ENCODE results near the gene MCF2. TPM values are rescaled to one million over a fixed set of nuclear protein-coding genes. Genes with fewer than 3 reads are reported as not detected.

Gene MCF2
- polyA plus RNA-seq, 2 donors = 0.06 to 0.10 TPM

GRCh38 chrX:139559383-139560042, 148.5 kb downstream of the MCF2 start:
- Histone ChIP-seq H3K4me3 (ENCODE audit: low read depth in 1 of 2, low read length in 2 of 2) (no peak overlapping the region), H3K36me3 (ENCODE audit: control insufficient read depth in 2 of 2, insufficient read depth in 2 of 2, low read length in 1 of 2) (no peaks in the 10 kb centered on the region), H3K4me1 (ENCODE audit: control insufficient read depth in 2 of 2, insufficient read depth in 2 of 2, low read length in 1 of 2) (no peaks in the 10 kb centered on the region), H3K9me3 (ENCODE audit: control insufficient read depth in 2 of 2, insufficient read depth in 1 of 2, low read depth in 1 of 2, low read length in 1 of 2) (no peaks in the 10 kb centered on the region), H3K27ac (ENCODE audit: low read depth in 2 of 2, low read length in 1 of 2) (no peak overlapping the region), H3K27me3 (ENCODE audit: control insufficient read depth in 1 of 2, insufficient read depth in 2 of 2, low read length in 2 of 2) (peaks cover 0 to 4% of the 10 kb centered on the region in 2 donors)
- WGBS, 2 donors = 28 to 33% methylated on average over 9 of the region's 9 CpGs

GRCh38 chrX:139554991-139555675, 152.8 kb downstream of the MCF2 start:
- H3K9me3 ChIP-seq (ENCODE audit: control insufficient read depth in 2 of 2, insufficient read depth in 1 of 2, low read depth in 1 of 2, low read length in 1 of 2) = no peaks in the 10 kb centered on the region
- 57 to 77% methylated on average over 26 of the region's 26 CpGs for WGBS, 2 donors
- no peaks in the 10 kb centered on the region for H3K4me1 ChIP-seq (ENCODE audit: control insufficient read depth in 2 of 2, insufficient read depth in 2 of 2, low read length in 1 of 2)
- H3K27ac ChIP-seq (ENCODE audit: low read depth in 2 of 2, low read length in 1 of 2) = no peak overlapping the region
- H3K4me3 ChIP-seq (ENCODE audit: low read depth in 1 of 2, low read length in 2 of 2) = no peak overlapping the region
- H3K27me3 ChIP-seq (ENCODE audit: control insufficient read depth in 1 of 2, insufficient read depth in 2 of 2, low read length in 2 of 2) = peaks cover 0 to 2% of the 10 kb centered on the region in 2 donors
- no peaks in the 10 kb centered on the region for H3K36me3 ChIP-seq (ENCODE audit: control insufficient read depth in 2 of 2, insufficient read depth in 2 of 2, low read length in 1 of 2)

- H3K36me3 ChIP-seq (ENCODE audit: control insufficient read depth in 2 of 2, insufficient read depth in 2 of 2, low read length in 1 of 2) = no peaks in the 10 kb centered on the region
- peaks cover 0 to 2% of the 10 kb centered on the region in 2 donors for H3K27me3 ChIP-seq (ENCODE audit: control insufficient read depth in 1 of 2, insufficient read depth in 2 of 2, low read length in 2 of 2)
- H3K27ac ChIP-seq (ENCODE audit: low read depth in 2 of 2, low read length in 1 of 2) = no peak overlapping the region
- no peak overlapping the region for H3K4me3 ChIP-seq (ENCODE audit: low read depth in 1 of 2, low read length in 2 of 2)
- H3K4me1 ChIP-seq (ENCODE audit: control insufficient read depth in 2 of 2, insufficient read depth in 2 of 2, low read length in 1 of 2) = no peaks in the 10 kb centered on the region
- no peaks in the 10 kb centered on the region for H3K9me3 ChIP-seq (ENCODE audit: control insufficient read depth in 2 of 2, insufficient read depth in 1 of 2, low read depth in 1 of 2, low read length in 1 of 2)
Measured at GRCh38 chrX:139554376-139554775, 153.6 kb downstream of the MCF2 start.

DNA sequence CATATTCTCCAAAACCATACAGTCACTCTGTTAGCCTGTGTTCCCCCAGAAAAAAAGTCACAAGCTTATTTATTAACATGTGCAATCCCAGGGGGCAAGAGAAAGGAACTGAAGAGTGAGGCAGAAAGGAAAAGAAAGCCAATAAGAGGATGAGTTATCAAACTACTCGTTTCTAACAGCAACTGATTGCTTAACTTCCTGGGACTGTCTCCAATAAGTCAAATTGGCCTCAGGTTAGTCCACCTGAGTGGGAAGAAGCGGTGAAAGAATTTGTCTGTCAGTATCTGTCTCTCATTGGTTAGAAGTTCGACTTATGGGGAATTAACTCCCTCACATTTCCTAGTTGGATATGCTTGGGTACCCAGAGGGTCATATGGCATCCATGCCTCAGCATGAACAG, 163.4 kb downstream of the MCF2 start:
- Histone ChIP-seq H3K9me3 (ENCODE audit: control insufficient read depth in 2 of 2, insufficient read depth in 1 of 2, low read depth in 1 of 2, low read length in 1 of 2) (no peaks in the 10 kb centered on the region), H3K27ac (ENCODE audit: low read depth in 2 of 2, low read length in 1 of 2) (no peak overlapping the region), H3K4me3 (ENCODE audit: low read depth in 1 of 2, low read length in 2 of 2) (no peak overlapping the region), H3K27me3 (ENCODE audit: control insufficient read depth in 1 of 2, insufficient read depth in 2 of 2, low read length in 2 of 2) (no peaks in the 10 kb centered on the region), H3K4me1 (ENCODE audit: control insufficient read depth in 2 of 2, insufficient read depth in 2 of 2, low read length in 1 of 2) (no peaks in the 10 kb centered on the region), H3K36me3 (ENCODE audit: control insufficient read depth in 2 of 2, insufficient read depth in 2 of 2, low read length in 1 of 2) (no peaks in the 10 kb centered on the region)
- WGBS, 2 donors = 51 to 53% methylated on average over 3 of the region's 3 CpGs

DNA sequence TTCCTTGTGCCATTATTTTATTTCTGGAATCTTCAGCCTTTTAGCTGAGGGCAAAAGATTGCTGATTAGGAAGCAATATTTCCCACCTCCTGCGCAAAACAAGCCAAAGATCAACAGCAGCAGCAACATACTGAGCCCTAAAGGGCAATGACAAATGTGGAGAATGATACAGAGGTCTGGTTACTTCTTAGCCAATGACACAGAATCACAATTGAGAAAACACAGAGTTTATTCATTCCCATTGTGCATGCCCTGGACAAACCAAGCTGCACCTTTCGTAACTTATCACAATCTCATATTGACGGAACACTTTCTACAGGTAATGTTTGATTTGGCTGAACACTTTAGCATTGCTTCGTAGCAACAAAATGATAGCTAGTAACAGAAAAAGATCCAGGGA, 164.0 kb downstream of the MCF2 start:
- 63 to 90% methylated on average over 4 of the region's 4 CpGs for WGBS, 2 donors
- Histone ChIP-seq H3K27ac (ENCODE audit: low read depth in 2 of 2, low read length in 1 of 2) (no peak overlapping the region), H3K27me3 (ENCODE audit: control insufficient read depth in 1 of 2, insufficient read depth in 2 of 2, low read length in 2 of 2) (no peaks in the 10 kb centered on the region), H3K4me3 (ENCODE audit: low read depth in 1 of 2, low read length in 2 of 2) (no peak overlapping the region), H3K4me1 (ENCODE audit: control insufficient read depth in 2 of 2, insufficient read depth in 2 of 2, low read length in 1 of 2) (no peaks in the 10 kb centered on the region), H3K36me3 (ENCODE audit: control insufficient read depth in 2 of 2, insufficient read depth in 2 of 2, low read length in 1 of 2) (no peaks in the 10 kb centered on the region), H3K9me3 (ENCODE audit: control insufficient read depth in 2 of 2, insufficient read depth in 1 of 2, low read depth in 1 of 2, low read length in 1 of 2) (no peaks in the 10 kb centered on the region)

GRCh38 chrX:139542652-139543051, 165.3 kb downstream of the MCF2 start:
- Histone ChIP-seq H3K27me3 (ENCODE audit: control insufficient read depth in 1 of 2, insufficient read depth in 2 of 2, low read length in 2 of 2) (no peaks in the 10 kb centered on the region), H3K4me1 (ENCODE audit: control insufficient read depth in 2 of 2, insufficient read depth in 2 of 2, low read length in 1 of 2) (no peaks in the 10 kb centered on the region), H3K27ac (ENCODE audit: low read depth in 2 of 2, low read length in 1 of 2) (no peak overlapping the region), H3K4me3 (ENCODE audit: low read depth in 1 of 2, low read length in 2 of 2) (no peak overlapping the region), H3K36me3 (ENCODE audit: control insufficient read depth in 2 of 2, insufficient read depth in 2 of 2, low read length in 1 of 2) (no peaks in the 10 kb centered on the region), H3K9me3 (ENCODE audit: control insufficient read depth in 2 of 2, insufficient read depth in 1 of 2, low read depth in 1 of 2, low read length in 1 of 2) (no peaks in the 10 kb centered on the region)
- WGBS, 2 donors = 37 to 73% methylated on average over 1 of the region's 1 CpG

DNA sequence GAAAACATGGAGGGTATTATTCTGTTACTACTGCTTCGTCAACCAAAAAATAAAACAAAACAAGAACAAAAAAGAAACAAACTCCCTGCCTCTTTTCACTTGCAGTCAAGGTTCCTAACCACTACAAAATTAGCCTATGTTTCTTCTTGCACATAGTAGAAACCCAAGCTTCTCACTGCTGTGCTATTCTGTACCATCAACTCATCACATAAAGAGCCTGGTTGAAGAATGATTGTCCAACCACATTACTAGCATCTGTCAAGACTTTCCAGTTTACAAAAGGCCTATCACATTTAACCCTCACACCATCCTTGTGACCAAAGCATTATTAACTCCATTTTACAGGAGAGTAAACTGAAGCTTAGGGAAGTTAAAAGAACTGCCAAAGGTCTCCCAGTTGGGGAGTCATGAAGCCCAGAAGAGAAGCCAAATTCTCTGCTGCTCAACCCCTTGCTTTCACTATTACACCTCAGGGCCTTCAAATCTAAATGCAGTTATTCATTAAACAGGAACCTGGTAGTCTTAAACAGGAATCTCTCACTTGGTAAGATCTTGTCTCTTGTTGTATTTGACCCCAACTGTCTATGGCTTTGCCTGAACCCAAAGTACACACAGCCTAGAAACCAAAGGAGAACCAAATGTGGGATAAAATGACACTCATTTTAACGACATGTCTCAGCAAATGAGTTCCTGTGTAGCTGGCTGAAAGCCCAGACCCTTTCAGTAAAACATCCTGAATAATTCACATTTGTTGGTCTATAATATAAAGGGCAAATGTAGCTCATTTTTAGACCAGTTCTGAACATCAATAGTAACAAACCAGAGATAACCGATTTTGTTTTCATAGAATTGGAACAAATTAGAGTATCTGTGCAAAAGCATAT, 168.8 kb downstream of the MCF2 start:
- Histone ChIP-seq H3K27me3 (ENCODE audit: control insufficient read depth in 1 of 2, insufficient read depth in 2 of 2, low read length in 2 of 2) (no peaks in the 10 kb centered on the region), H3K4me1 (ENCODE audit: control insufficient read depth in 2 of 2, insufficient read depth in 2 of 2, low read length in 1 of 2) (no peaks in the 10 kb centered on the region), H3K9me3 (ENCODE audit: control insufficient read depth in 2 of 2, insufficient read depth in 1 of 2, low read depth in 1 of 2, low read length in 1 of 2) (no peaks in the 10 kb centered on the region), H3K27ac (ENCODE audit: low read depth in 2 of 2, low read length in 1 of 2) (no peak overlapping the region), H3K4me3 (ENCODE audit: low read depth in 1 of 2, low read length in 2 of 2) (no peak overlapping the region), H3K36me3 (ENCODE audit: control insufficient read depth in 2 of 2, insufficient read depth in 2 of 2, low read length in 1 of 2) (no peaks in the 10 kb centered on the region)
- 36 to 40% methylated on average over 3 of the region's 3 CpGs for WGBS, 2 donors

GRCh38 chrX:139533444-139533843, 174.5 kb downstream of the MCF2 start:
- H3K4me3 ChIP-seq (ENCODE audit: low read depth in 1 of 2, low read length in 2 of 2) = no peak overlapping the region
- H3K27ac ChIP-seq (ENCODE audit: low read depth in 2 of 2, low read length in 1 of 2) = no peak overlapping the region
- H3K36me3 ChIP-seq (ENCODE audit: control insufficient read depth in 2 of 2, insufficient read depth in 2 of 2, low read length in 1 of 2) = no peaks in the 10 kb centered on the region
- no peaks in the 10 kb centered on the region for H3K9me3 ChIP-seq (ENCODE audit: control insufficient read depth in 2 of 2, insufficient read depth in 1 of 2, low read depth in 1 of 2, low read length in 1 of 2)
- no peaks in the 10 kb centered on the region for H3K4me1 ChIP-seq (ENCODE audit: control insufficient read depth in 2 of 2, insufficient read depth in 2 of 2, low read length in 1 of 2)
- H3K27me3 ChIP-seq (ENCODE audit: control insufficient read depth in 1 of 2, insufficient read depth in 2 of 2, low read length in 2 of 2) = no peaks in the 10 kb centered on the region
- 61 to 84% methylated on average over 4 of the region's 4 CpGs for WGBS, 2 donors

DNA sequence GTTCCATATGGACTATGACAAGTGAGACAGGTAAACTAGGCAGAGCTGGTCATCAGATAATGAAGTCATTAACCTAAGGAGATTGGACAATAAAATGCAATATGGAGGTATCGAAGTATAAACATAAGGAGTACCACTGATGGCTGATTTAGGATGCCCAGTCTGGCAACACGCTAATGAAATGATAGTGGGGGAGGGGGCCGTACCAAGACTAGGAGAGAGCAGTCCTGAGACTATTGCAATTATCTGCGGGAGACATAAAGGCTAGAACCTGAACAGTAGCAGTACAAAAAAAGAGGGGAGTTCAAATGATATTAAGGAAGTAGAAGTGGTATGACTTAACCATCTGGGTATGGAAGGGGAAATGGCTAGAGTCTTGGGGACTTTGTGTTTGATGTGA, 175.1 kb downstream of the MCF2 start:
- no peaks in the 10 kb centered on the region for H3K9me3 ChIP-seq (ENCODE audit: control insufficient read depth in 2 of 2, insufficient read depth in 1 of 2, low read depth in 1 of 2, low read length in 1 of 2)
- H3K27ac ChIP-seq (ENCODE audit: low read depth in 2 of 2, low read length in 1 of 2) = no peak overlapping the region
- no peaks in the 10 kb centered on the region for H3K36me3 ChIP-seq (ENCODE audit: control insufficient read depth in 2 of 2, insufficient read depth in 2 of 2, low read length in 1 of 2)
- H3K27me3 ChIP-seq (ENCODE audit: control insufficient read depth in 1 of 2, insufficient read depth in 2 of 2, low read length in 2 of 2) = no peaks in the 10 kb centered on the region
- no peaks in the 10 kb centered on the region for H3K4me1 ChIP-seq (ENCODE audit: control insufficient read depth in 2 of 2, insufficient read depth in 2 of 2, low read length in 1 of 2)
- WGBS, 2 donors = 74 to 92% methylated on average over 4 of the region's 4 CpGs
- H3K4me3 ChIP-seq (ENCODE audit: low read depth in 1 of 2, low read length in 2 of 2) = no peak overlapping the region

Data from esophagus (tissue), 2 donors.